ENCODE measurements around the gene WDR37.

Gene WDR37

DNA sequence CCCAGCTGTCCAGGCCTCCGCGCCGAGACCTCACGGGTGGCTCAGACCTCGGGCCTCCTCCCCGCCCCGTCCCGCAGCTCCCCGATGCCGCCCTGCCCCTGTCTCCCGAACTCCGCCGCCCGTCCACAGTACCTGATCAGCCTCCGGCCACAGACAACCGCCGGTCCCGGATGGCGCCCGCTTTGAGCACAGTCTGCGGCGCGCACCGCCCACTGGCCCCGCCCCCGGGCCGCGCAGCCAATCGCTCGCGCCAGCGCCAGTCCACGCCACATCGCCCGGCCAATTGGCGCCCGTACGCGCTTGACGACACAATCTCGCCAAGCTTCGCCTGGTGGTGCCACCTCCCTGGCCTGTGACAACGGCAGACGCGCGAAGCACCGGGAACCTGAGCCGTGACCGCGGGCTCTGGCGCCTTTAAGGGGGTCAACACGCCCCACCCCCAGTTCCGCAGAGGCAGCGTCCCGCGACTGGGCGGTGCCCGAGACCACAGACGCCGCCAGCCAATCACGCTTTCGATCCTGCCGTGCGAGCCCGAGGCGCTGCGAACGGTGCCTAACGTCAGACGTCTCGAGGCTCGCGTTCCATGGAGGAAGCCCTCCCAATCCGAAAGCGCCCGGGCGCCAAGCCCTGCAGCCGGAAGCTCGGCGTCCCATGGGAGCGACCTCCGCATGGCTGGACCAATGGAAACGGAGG lies 7.3 kb upstream of the WDR37 start, which contains the start of gene IDI1:
IDI1 (minus strand) TSS at position 388 of the 693 bp plus-strand sequence; CDS start at position 272, 116 bp downstream.
- H3K9me3 ChIP-seq (ENCODE audit: insufficient read depth, low read length, severe bottlenecking) = no peaks in the 10 kb centered on the region
- H3K4me3 ChIP-seq (ENCODE audit: low read depth in 1 of 2, low read length in 2 of 2) = peak within 1 kb of the TSS; percentile 80 to 83
- TF ChIP-seq, protein P1, sequence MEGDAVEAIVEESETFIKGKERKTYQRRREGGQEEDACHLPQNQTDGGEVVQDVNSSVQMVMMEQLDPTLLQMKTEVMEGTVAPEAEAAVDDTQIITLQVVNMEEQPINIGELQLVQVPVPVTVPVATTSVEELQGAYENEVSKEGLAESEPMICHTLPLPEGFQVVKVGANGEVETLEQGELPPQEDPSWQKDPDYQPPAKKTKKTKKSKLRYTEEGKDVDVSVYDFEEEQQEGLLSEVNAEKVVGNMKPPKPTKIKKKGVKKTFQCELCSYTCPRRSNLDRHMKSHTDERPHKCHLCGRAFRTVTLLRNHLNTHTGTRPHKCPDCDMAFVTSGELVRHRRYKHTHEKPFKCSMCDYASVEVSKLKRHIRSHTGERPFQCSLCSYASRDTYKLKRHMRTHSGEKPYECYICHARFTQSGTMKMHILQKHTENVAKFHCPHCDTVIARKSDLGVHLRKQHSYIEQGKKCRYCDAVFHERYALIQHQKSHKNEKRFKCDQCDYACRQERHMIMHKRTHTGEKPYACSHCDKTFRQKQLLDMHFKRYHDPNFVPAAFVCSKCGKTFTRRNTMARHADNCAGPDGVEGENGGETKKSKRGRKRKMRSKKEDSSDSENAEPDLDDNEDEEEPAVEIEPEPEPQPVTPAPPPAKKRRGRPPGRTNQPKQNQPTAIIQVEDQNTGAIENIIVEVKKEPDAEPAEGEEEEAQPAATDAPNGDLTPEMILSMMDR (IDR thresholded peaks at IDR 0.05; ENCODE audit: borderline replicate concordance, extremely low read depth, low read length, poor library complexity, severe bottlenecking) = no peak
- TF ChIP-seq EZH2 (IDR thresholded peaks at IDR 0.05; ENCODE audit: borderline replicate concordance, low read depth, low read length, severe bottlenecking) = no peak
- H3K79me2 ChIP-seq (ENCODE audit: insufficient read depth, low read length) = peaks cover 82% of the 10 kb centered on the region
- peaks cover 70% of the 10 kb centered on the region for H3K4me1 ChIP-seq (ENCODE audit: insufficient read depth, low read length)
- peak within 1 kb of the TSS; percentile 95 for H3K4me2 ChIP-seq (ENCODE audit: insufficient read depth, low read length)
- peak within 1 kb of the TSS; percentile 86 for H3K27ac ChIP-seq (ENCODE audit: low read length)
- DNase-seq (peak; percentile 99), ATAC-seq (ENCODE audit: insufficient read depth, low read depth) (peak; percentile 84)
- H3K9ac ChIP-seq (ENCODE audit: low read depth, low read length) = peak within 1 kb of the TSS; percentile 79
- no peaks in the 10 kb centered on the region for H3K27me3 ChIP-seq (ENCODE audit: insufficient read depth, low read length, poor library complexity)
- H4K20me1 ChIP-seq (ENCODE audit: insufficient read depth, low read length) = peaks cover 51% of the 10 kb centered on the region
- H3K36me3 ChIP-seq (ENCODE audit: insufficient read depth, low read length) = peaks cover 68% of the 10 kb centered on the region
- H2AFZ ChIP-seq (ENCODE audit: low read depth, low read length) = peak within 1 kb of the TSS; percentile 67

DNA sequence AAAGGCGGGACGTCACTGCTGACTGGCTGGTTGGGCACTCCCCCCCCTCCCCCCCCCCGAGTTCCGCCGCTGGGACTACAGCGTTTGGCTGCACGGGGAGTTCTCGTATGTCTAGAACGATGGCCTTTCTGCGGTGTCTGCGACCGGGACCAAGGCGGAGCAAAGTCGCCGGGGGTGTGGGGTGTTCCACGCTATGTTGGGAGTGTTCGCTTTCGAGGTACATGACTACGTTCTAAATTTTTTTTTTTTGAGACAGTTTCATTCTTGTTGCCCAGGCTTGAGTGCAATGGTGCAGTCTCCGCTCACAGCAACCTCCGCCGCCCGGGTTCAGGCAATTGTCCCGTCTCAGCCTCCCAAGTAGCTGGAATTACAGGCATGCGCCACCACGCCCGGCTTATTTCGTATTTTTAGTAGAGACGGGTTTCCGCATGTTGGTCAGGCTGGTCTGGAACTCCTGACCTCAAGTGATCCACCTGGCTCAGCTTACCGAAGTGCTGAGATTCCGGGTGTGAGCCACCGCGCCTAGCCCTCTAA lies 6.7 kb upstream of the WDR37 start:
- no peaks in the 10 kb centered on the region for H3K9me3 ChIP-seq (ENCODE audit: insufficient read depth, low read length, severe bottlenecking)
- TF ChIP-seq, protein P1 (IDR thresholded peaks at IDR 0.05; ENCODE audit: borderline replicate concordance, extremely low read depth, low read length, poor library complexity, severe bottlenecking) = no peak
- TF ChIP-seq EZH2 (IDR thresholded peaks at IDR 0.05; ENCODE audit: borderline replicate concordance, low read depth, low read length, severe bottlenecking) = no peak
- H3K9ac ChIP-seq (ENCODE audit: low read depth, low read length) = peak overlapping the region; percentile 79
- H2AFZ ChIP-seq (ENCODE audit: low read depth, low read length) = peak overlapping the region; percentile 67
- no peak for DNase-seq
- peak overlapping the region; percentile 76 for H3K27ac ChIP-seq (ENCODE audit: low read length)
- ATAC-seq (ENCODE audit: insufficient read depth, low read depth) = peak; percentile 1; the same call in 1 of the 3 replicates
- H3K4me1 ChIP-seq (ENCODE audit: insufficient read depth, low read length) = peaks cover 70% of the 10 kb centered on the region
- H4K20me1 ChIP-seq (ENCODE audit: insufficient read depth, low read length) = peaks cover 48% of the 10 kb centered on the region
- peak overlapping the region; percentile 80 to 83 for H3K4me3 ChIP-seq (ENCODE audit: low read depth in 1 of 2, low read length in 2 of 2)
- H3K36me3 ChIP-seq (ENCODE audit: insufficient read depth, low read length) = peaks cover 68% of the 10 kb centered on the region
- peaks cover 82% of the 10 kb centered on the region for H3K79me2 ChIP-seq (ENCODE audit: insufficient read depth, low read length)
- H3K4me2 ChIP-seq (ENCODE audit: insufficient read depth, low read length) = peak overlapping the region; percentile 95
- H3K27me3 ChIP-seq (ENCODE audit: insufficient read depth, low read length, poor library complexity) = no peaks in the 10 kb centered on the region

DNA sequence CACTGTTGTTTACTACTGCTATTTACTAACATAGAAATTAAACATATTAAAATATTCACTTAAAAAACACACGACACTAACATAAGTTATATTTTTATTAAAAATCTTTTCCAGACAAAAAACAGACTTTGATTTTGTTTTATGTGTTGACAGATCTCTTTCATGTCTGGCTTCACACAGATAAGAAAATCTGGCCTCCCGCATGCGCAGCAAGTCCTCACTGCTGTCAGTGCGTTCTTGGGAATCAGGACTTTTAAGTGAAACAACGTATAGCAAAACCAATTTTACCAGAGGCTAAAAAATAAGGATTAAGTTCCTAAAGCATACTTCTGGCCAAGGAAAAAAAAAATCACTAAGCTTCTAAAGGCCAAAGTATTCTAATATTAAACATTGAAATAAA lies 6.0 kb upstream of the WDR37 start:
- TF ChIP-seq, protein P1 (IDR thresholded peaks at IDR 0.05; ENCODE audit: borderline replicate concordance, extremely low read depth, low read length, poor library complexity, severe bottlenecking) = no peak
- no peak for TF ChIP-seq EZH2 (IDR thresholded peaks at IDR 0.05; ENCODE audit: borderline replicate concordance, low read depth, low read length, severe bottlenecking)
- peaks cover 70% of the 10 kb centered on the region for H3K4me1 ChIP-seq (ENCODE audit: insufficient read depth, low read length)
- peaks cover 67% of the 10 kb centered on the region for H3K36me3 ChIP-seq (ENCODE audit: insufficient read depth, low read length)
- H4K20me1 ChIP-seq (ENCODE audit: insufficient read depth, low read length) = peaks cover 47% of the 10 kb centered on the region
- peak overlapping the region; percentile 76 for H3K27ac ChIP-seq (ENCODE audit: low read length)
- H3K79me2 ChIP-seq (ENCODE audit: insufficient read depth, low read length) = peaks cover 82% of the 10 kb centered on the region
- H3K4me2 ChIP-seq (ENCODE audit: insufficient read depth, low read length) = peak overlapping the region; percentile 95
- DNase-seq = peak; percentile 48
- H3K9ac ChIP-seq (ENCODE audit: low read depth, low read length) = peak overlapping the region; percentile 79
- H3K9me3 ChIP-seq (ENCODE audit: insufficient read depth, low read length, severe bottlenecking) = no peaks in the 10 kb centered on the region
- H3K4me3 ChIP-seq (ENCODE audit: low read depth in 1 of 2, low read length in 2 of 2) = peak overlapping the region; percentile 80 to 83; a peak in 3 of 4 replicates
- no peak for ATAC-seq (ENCODE audit: insufficient read depth, low read depth)
- H3K27me3 ChIP-seq (ENCODE audit: insufficient read depth, low read length, poor library complexity) = no peaks in the 10 kb centered on the region
- H2AFZ ChIP-seq (ENCODE audit: low read depth, low read length) = no peak overlapping the region; the same call in 1 of the 2 replicates
